KMS-11 (cell line): ENCODE measurements around the gene PLCB4.

Source experiments
- H2AFZ ChIP-seq: fragments of 200-600 bp; sonication (generic); 2 replicates; pipeline ENCODE4 v1.6.1; 2016; ENCODE audit warnings: antibody characterized with exemption, mixed run types, low read depth
- H3K27ac ChIP-seq: fragments of 200-600 bp; sonication (generic); 2 replicates; pipeline ENCODE4 v1.6.1; 2016; ENCODE audit warnings: mild to moderate bottlenecking, mixed run types
- H3K27me3 ChIP-seq: fragments of 200-600 bp; sonication (generic); 2 replicates; pipeline ENCODE4 v1.6.1; 2017; ENCODE audit warnings: mild to moderate bottlenecking, low read depth, mixed run types, moderate library complexity; ENCODE audit not compliant: insufficient read depth
- H3K36me3 ChIP-seq: fragments of 200-600 bp; sonication (generic); 2 replicates; pipeline ENCODE4 v1.6.1; 2017; ENCODE audit warnings: mild to moderate bottlenecking, mixed run types; ENCODE audit not compliant: insufficient read depth
- H3K4me1 ChIP-seq: fragments of 200-600 bp; sonication (generic); 2 replicates; pipeline ENCODE4 v1.6.1; 2016; ENCODE audit warnings: mild to moderate bottlenecking, low read depth, mixed run types; ENCODE audit not compliant: poor library complexity, severe bottlenecking
- H3K4me2 ChIP-seq: fragments of 200-600 bp; sonication (generic); 2 replicates; pipeline ENCODE4 v1.7.0; 2016; ENCODE audit warnings: mild to moderate bottlenecking, mixed run types
- H3K4me3 ChIP-seq: fragments of 200-600 bp; sonication (generic); IDR thresholded peaks from 2 replicates; pipeline ENCODE4 v1.6.1; 2017; ENCODE audit warnings: low read depth, low read length, mixed read lengths; ENCODE audit not compliant: insufficient read depth
- H3K79me2 ChIP-seq: fragments of 200-600 bp; sonication (generic); 2 replicates; pipeline ENCODE4 v1.6.1; 2016; ENCODE audit warnings: low read depth, mixed run types; ENCODE audit not compliant: insufficient read depth
- H3K9ac ChIP-seq: fragments of 200-600 bp; sonication (generic); 2 replicates; pipeline ENCODE4 v1.6.1; 2016; ENCODE audit warnings: mild to moderate bottlenecking, mixed run types
- H4K20me1 ChIP-seq: fragments of 200-600 bp; sonication (generic); 2 replicates; pipeline ENCODE4 v1.6.1; 2016; ENCODE audit warnings: mild to moderate bottlenecking, mixed run types; ENCODE audit not compliant: insufficient read depth
- CTCF ChIP-seq: fragments of 200-600 bp; sonication (generic); conservative IDR thresholded peaks from 2 replicates; pipeline ENCODE4 v1.6.1; 2017; ENCODE audit warnings: low read depth, mild to moderate bottlenecking, antibody characterized with exemption, low read length, moderate library complexity, mixed read lengths

Gene PLCB4

GRCh38 chr20:9140162-9140760 is 71.4 kb downstream of the PLCB4 start:
- Histone ChIP-seq H3K27ac (no peak overlapping the region), H3K79me2 (no peaks in the 10 kb centered on the region), H3K4me1 (peaks cover 6% of the 10 kb centered on the region), H3K9ac (no peak overlapping the region), H3K27me3 (no peaks in the 10 kb centered on the region), H3K4me3 (no peak overlapping the region), H3K36me3 (no peaks in the 10 kb centered on the region), H3K4me2 (no peak overlapping the region), H2AFZ (no peak overlapping the region), H4K20me1 (no peaks in the 10 kb centered on the region)
- TF ChIP-seq CTCF: no peak

GRCh38 chr20:9141070-9141469 is 72.2 kb downstream of the PLCB4 start:
- Histone ChIP-seq H3K27ac (no peak overlapping the region), H3K4me3 (no peak overlapping the region), H3K4me2 (no peak overlapping the region), H4K20me1 (no peaks in the 10 kb centered on the region), H3K36me3 (no peaks in the 10 kb centered on the region), H2AFZ (no peak overlapping the region), H3K4me1 (peaks cover 14% of the 10 kb centered on the region), H3K79me2 (no peaks in the 10 kb centered on the region), H3K27me3 (no peaks in the 10 kb centered on the region), H3K9ac (no peak overlapping the region)
- TF ChIP-seq CTCF: no peak

- no peak overlapping the region for H3K27ac ChIP-seq
- no peak overlapping the region for H3K9ac ChIP-seq
- H3K4me2 ChIP-seq: no peak overlapping the region
- TF ChIP-seq CTCF: no peak
- no peak overlapping the region for H3K4me3 ChIP-seq
- H3K27me3 ChIP-seq: no peaks in the 10 kb centered on the region
- no peak overlapping the region for H2AFZ ChIP-seq
- H3K36me3 ChIP-seq: no peaks in the 10 kb centered on the region
- H3K4me1 ChIP-seq: peaks cover 22% of the 10 kb centered on the region
- H4K20me1 ChIP-seq: no peaks in the 10 kb centered on the region
- H3K79me2 ChIP-seq: no peaks in the 10 kb centered on the region
Measured at GRCh38 chr20:9141921-9142320, 73.0 kb downstream of the PLCB4 start.

- no peak overlapping the region for H2AFZ ChIP-seq
- H3K4me3 ChIP-seq: no peak overlapping the region
- H3K27ac ChIP-seq: no peak overlapping the region
- no peaks in the 10 kb centered on the region for H4K20me1 ChIP-seq
- no peak for TF ChIP-seq CTCF
- no peaks in the 10 kb centered on the region for H3K27me3 ChIP-seq
- H3K79me2 ChIP-seq: no peaks in the 10 kb centered on the region
- H3K9ac ChIP-seq: no peak overlapping the region
- no peak overlapping the region for H3K4me2 ChIP-seq
- H3K4me1 ChIP-seq: peaks cover 31% of the 10 kb centered on the region
- H3K36me3 ChIP-seq: no peaks in the 10 kb centered on the region
Measured at GRCh38 chr20:9142809-9143208, 73.9 kb downstream of the PLCB4 start.
